ENCODE measurements around the gene CTPS1.

- TF ChIP-seq CTCF (IDR thresholded peaks at IDR 0.05; ENCODE audit: poor library complexity, severe bottlenecking) (no peak), EZH2 (IDR thresholded peaks at IDR 0.05; ENCODE audit: borderline replicate concordance, insufficient read depth, low read length, poor library complexity, severe bottlenecking) (no peak), SMC3 (conservative IDR thresholded peaks at IDR 0.05; ENCODE audit: poor library complexity) (no peak), POLR2AphosphoS5 (IDR thresholded peaks at IDR 0.05) (no peak), TAF1 (IDR thresholded peaks at IDR 0.05; ENCODE audit: low read depth) (no peak), EP300 (conservative IDR thresholded peaks at IDR 0.05; ENCODE audit: poor library complexity, severe bottlenecking) (no peak), REST (IDR thresholded peaks at IDR 0.05; ENCODE audit: borderline replicate concordance) (no peak), RAD21 (conservative IDR thresholded peaks at IDR 0.05) (no peak)
Measured at GRCh38 chr1:40932006-40932405, 47.5 kb upstream of the CTPS1 start.
